ENCODE measurements around the gene CHD8. TPM values are rescaled to one million over a fixed set of nuclear protein-coding genes. Genes with fewer than 3 reads are reported as not detected.

Gene CHD8
- total RNA-seq, 2 experiments from 2014 or later = 119 to 128 TPM

GRCh38 chr14:21350539-21350938, 105.4 kb downstream of the CHD8 start:
- TF ChIP-seq CTCF (IDR thresholded peaks at IDR 0.05) = no peak
- Mint-ChIP-seq H3K9me3 (no peaks in the 10 kb centered on the region), H3K4me3 (no peak overlapping the region), H3K4me1 (ENCODE audit: low read depth) (no peaks in the 10 kb centered on the region), H3K27me3 (no peaks in the 10 kb centered on the region), H3K27ac (peak overlapping the region; percentile 21), H3K36me3 (ENCODE audit: low read depth) (peaks cover 48% of the 10 kb centered on the region)
- Histone ChIP-seq H3K36me3 (ENCODE audit: insufficient read depth, low read length) (peaks cover 42% of the 10 kb centered on the region), H3K9me3 (ENCODE audit: control insufficient read depth in 1 of 2, insufficient read depth in 1 of 2, low read length in 2 of 2) (no peaks in the 10 kb centered on the region), H3K4me3 (ENCODE audit: low read length) (no peak overlapping the region), H3K4me1 (ENCODE audit: insufficient read depth, low read length) (no peaks in the 10 kb centered on the region), H3K27ac (ENCODE audit: low read depth in 1 of 2, low read length in 2 of 2) (no peak overlapping the region), H3K27me3 (ENCODE audit: control insufficient read depth in 1 of 2, insufficient read depth in 2 of 2, low read length in 2 of 2) (no peaks in the 10 kb centered on the region)
- ChIA-PET POLR2A (no interaction called here), CTCF (no interaction called here)
- DNase-seq (no peak), ATAC-seq (ENCODE audit: poor library complexity) (no peak)
- intact Hi-C loops (cut with DNase I, micrococcal nuclease) = no loop called here

- no peak for DNase-seq
- Mint-ChIP-seq H3K27ac (no peak overlapping the region), H3K4me3 (no peak overlapping the region), H3K4me1 (ENCODE audit: low read depth) (peaks cover 4% of the 10 kb centered on the region), H3K9me3 (no peaks in the 10 kb centered on the region), H3K36me3 (ENCODE audit: low read depth) (peaks cover 15% of the 10 kb centered on the region), H3K27me3 (no peaks in the 10 kb centered on the region)
- Histone ChIP-seq H3K4me3 (ENCODE audit: low read length) (no peak overlapping the region), H3K27ac (ENCODE audit: low read depth in 1 of 2, low read length in 2 of 2) (no peak overlapping the region), H3K36me3 (ENCODE audit: insufficient read depth, low read length) (peaks cover 13% of the 10 kb centered on the region), H3K27me3 (ENCODE audit: control insufficient read depth in 1 of 2, insufficient read depth in 2 of 2, low read length in 2 of 2) (no peaks in the 10 kb centered on the region), H3K4me1 (ENCODE audit: insufficient read depth, low read length) (no peaks in the 10 kb centered on the region), H3K9me3 (ENCODE audit: control insufficient read depth in 1 of 2, insufficient read depth in 1 of 2, low read length in 2 of 2) (no peaks in the 10 kb centered on the region)
- no peak for TF ChIP-seq CTCF (IDR thresholded peaks at IDR 0.05)
- CTCF ChIA-PET = no interaction called here
- POLR2A ChIA-PET = no interaction called here
- intact Hi-C loops (cut with DNase I, micrococcal nuclease) = no loop called here
- ATAC-seq (ENCODE audit: poor library complexity) = no peak
Observed at GRCh38 chr14:21347201-21347600, 108.7 kb downstream of the CHD8 start.

GRCh38 chr14:21346532-21347135, 109.3 kb downstream of the CHD8 start:
- ChIA-PET POLR2A (no interaction called here), CTCF (no interaction called here)
- Histone ChIP-seq H3K27ac (ENCODE audit: low read depth in 1 of 2, low read length in 2 of 2) (no peak overlapping the region), H3K9me3 (ENCODE audit: control insufficient read depth in 1 of 2, insufficient read depth in 1 of 2, low read length in 2 of 2) (no peaks in the 10 kb centered on the region), H3K4me1 (ENCODE audit: insufficient read depth, low read length) (no peaks in the 10 kb centered on the region), H3K27me3 (ENCODE audit: control insufficient read depth in 1 of 2, insufficient read depth in 2 of 2, low read length in 2 of 2) (no peaks in the 10 kb centered on the region), H3K4me3 (ENCODE audit: low read length) (no peak overlapping the region), H3K36me3 (ENCODE audit: insufficient read depth, low read length) (peaks cover 7% of the 10 kb centered on the region)
- no peak for DNase-seq
- Mint-ChIP-seq H3K36me3 (ENCODE audit: low read depth) (peaks cover 9% of the 10 kb centered on the region), H3K4me1 (ENCODE audit: low read depth) (peaks cover 4% of the 10 kb centered on the region), H3K27ac (no peak overlapping the region), H3K27me3 (no peaks in the 10 kb centered on the region), H3K4me3 (no peak overlapping the region), H3K9me3 (no peaks in the 10 kb centered on the region)
- intact Hi-C loops (cut with DNase I, micrococcal nuclease) = no loop called here
- TF ChIP-seq CTCF (IDR thresholded peaks at IDR 0.05) = no peak
- no peak for ATAC-seq (ENCODE audit: poor library complexity)

Measured in CD4-positive, alpha-beta T cell (primary cell).